Mucosa of descending colon (tissue), 3 donors: ENCODE data around the gene SEC16A. TPM values are rescaled to one million over a fixed set of nuclear protein-coding genes. Genes with fewer than 3 reads are reported as not detected.

Experiments used
- ATAC-seq: fragments of 200-7000 bp; cut with Tn5 transposase; one replicate; pipeline ENCODE4 v1.9.1; 2020; ENCODE audit warnings: mild to moderate bottlenecking, moderate library complexity
- DNase-seq, 3 donors: peaks; one replicate each; pipeline ENCODE4 v3.0.0-alpha.2; 2020
- H3K36me3 ChIP-seq: fragments of 200-600 bp; one replicate; pipeline ENCODE4 v1.8.0; 2021; ENCODE audit warnings: low read depth, mild to moderate bottlenecking
- H3K4me1 ChIP-seq: fragments of 200-600 bp; one replicate; pipeline ENCODE4 v1.8.0; 2021; ENCODE audit warnings: low read depth, mild to moderate bottlenecking
- H3K4me3 ChIP-seq: fragments of 200-600 bp; one replicate; pipeline ENCODE4 v1.8.0; 2021; ENCODE audit warnings: mild to moderate bottlenecking
- H3K9me3 ChIP-seq: fragments of 200-600 bp; one replicate; pipeline ENCODE4 v1.8.0; 2021; ENCODE audit warnings: mild to moderate bottlenecking
- intact Hi-C, 2 donors: fragments of 100-400 bp; cut with DNase I in 1 of 2; cut with micrococcal nuclease in 1 of 2; formaldehyde crosslinking; loops; one replicate each; pipeline versions ENCODE4 v1.11.0 to v1.11.1; 2022; cut with DNase I, micrococcal nuclease
- total RNA-seq, 3 donors: library from RNA; stranded (reverse); fragmentation: NEBNext Ultra II Directional in 2 of 3; extraction: Animal tissue kit (Norgen Biotek cat#: 25700) in 2 of 3; gene quantifications; one replicate each; pipeline versions ENCODE4 v1.2.1 to v1.2.4, GENCODE V29; 2021 to 2023
- TF ChIP-seq, protein P1 (sequence below): fragments of 200-600 bp; IDR thresholded peaks from one replicate; pipeline ENCODE4 v1.8.0; 2022; ENCODE audit warnings: antibody characterized with exemption, mild to moderate bottlenecking
- donor health status: DM: no; HTN: no; CAD: no; lungs with moderate emphysema.
- donor health status: DM: no; HTN: no; CAD: no.
- donor health status: DM: no; HTN: yes; CAD: no.

SEC16A gene
- total RNA-seq, 3 donors from 2014 or later, result 60.0 to 69.5 (median 69.3) TPM

DNA sequence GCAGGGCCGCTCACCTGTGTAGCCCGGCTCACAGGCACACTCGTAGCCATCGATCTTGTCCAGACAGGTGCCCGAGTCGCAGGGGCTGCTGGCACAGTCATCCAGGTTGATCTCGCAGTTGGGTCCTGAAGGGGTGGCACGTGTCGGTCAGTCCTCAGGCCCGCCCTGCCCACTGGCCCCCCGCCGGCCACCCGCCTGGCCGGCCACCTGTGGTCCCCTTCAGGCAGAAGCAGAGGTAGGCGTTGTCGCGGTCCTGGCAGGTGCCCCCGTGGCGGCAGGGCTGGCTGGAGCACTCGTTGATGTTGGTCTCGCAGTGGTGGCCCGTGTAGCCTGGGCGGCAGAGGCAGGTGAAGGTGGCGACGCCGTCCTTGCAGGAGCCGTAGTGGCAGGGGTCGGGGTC, 32.4 kb upstream of the SEC16A start:
- DNase-seq, result no peak

DNA sequence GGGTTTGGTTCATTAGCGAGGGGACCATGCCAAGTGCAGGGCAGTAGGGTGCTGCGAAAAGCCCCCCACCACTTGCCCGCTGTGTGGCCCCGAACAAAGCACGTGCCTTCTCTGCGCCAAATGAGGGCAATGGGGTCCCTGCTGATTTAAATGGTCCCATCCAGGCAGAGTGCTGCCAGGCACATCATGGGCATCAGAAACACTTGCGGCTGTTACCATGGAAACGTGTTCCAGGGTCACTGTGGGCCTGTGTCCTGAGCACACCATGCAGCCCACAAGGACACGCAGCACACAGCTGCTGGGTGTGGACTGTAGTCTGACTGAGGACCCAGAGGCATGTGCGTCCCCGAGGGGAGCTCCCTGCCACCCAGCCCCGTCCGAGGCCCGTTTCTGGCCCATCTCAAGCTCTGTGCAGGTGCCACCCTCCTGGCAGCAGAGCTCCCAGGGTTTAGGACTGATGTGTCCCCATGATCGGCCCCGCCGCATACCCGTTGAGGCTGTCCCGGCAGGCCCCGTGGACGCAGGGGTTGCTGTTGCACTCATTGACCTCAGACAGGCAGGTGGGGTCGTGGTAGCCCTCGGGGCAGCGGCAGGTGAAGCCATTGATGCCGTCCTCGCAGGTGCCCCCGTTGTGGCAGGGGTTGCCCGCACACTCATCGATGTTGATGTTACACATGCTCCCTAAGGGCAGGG, 31.3 kb upstream of the SEC16A start:
- Histone ChIP-seq H3K4me3 (no peak overlapping the region), H3K4me1 (peaks cover 8% of the 10 kb centered on the region), H3K9me3 (no peaks in the 10 kb centered on the region), H3K36me3 (peaks cover 21% of the 10 kb centered on the region)
- TF ChIP-seq, protein P1, sequence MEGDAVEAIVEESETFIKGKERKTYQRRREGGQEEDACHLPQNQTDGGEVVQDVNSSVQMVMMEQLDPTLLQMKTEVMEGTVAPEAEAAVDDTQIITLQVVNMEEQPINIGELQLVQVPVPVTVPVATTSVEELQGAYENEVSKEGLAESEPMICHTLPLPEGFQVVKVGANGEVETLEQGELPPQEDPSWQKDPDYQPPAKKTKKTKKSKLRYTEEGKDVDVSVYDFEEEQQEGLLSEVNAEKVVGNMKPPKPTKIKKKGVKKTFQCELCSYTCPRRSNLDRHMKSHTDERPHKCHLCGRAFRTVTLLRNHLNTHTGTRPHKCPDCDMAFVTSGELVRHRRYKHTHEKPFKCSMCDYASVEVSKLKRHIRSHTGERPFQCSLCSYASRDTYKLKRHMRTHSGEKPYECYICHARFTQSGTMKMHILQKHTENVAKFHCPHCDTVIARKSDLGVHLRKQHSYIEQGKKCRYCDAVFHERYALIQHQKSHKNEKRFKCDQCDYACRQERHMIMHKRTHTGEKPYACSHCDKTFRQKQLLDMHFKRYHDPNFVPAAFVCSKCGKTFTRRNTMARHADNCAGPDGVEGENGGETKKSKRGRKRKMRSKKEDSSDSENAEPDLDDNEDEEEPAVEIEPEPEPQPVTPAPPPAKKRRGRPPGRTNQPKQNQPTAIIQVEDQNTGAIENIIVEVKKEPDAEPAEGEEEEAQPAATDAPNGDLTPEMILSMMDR, result no peak
- DNase-seq (no peak), ATAC-seq (no peak)
- intact Hi-C loops, result no loop called here

More for the DNA sequence above, 32.4 kb upstream of the SEC16A start:
- ATAC-seq, result no peak
- Histone ChIP-seq H3K4me1 (peaks cover 16% of the 10 kb centered on the region), H3K4me3 (no peak overlapping the region), H3K36me3 (peaks cover 14% of the 10 kb centered on the region), H3K9me3 (no peaks in the 10 kb centered on the region)
- TF ChIP-seq, protein P1, result no peak
- intact Hi-C loops, result no loop called here

DNA sequence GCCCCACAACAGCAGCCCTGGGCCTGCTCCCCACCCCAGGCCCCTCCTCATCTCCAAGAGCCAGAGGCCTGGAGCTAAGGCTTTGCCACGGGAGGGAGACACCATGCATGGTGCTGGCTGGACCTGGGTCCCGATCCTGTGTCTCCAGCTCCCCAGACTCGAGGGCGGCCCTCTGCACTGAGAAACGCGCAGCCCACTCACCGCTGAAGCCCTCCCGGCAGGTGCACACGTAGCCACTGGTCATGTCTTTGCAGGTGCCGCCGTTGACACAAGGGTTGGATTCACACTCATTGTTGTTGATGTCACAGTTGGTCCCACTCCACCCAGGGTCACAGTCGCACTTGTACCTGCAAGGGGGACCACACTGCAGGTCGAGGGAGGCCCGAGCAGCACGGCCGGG, 30.4 kb upstream of the SEC16A start:
- no peaks in the 10 kb centered on the region for H3K4me1 ChIP-seq
- H3K9me3 ChIP-seq, result no peaks in the 10 kb centered on the region
- intact Hi-C loops, result no loop called here
- no peak overlapping the region for H3K4me3 ChIP-seq
- ATAC-seq (no peak), DNase-seq (no peak)
- peaks cover 18% of the 10 kb centered on the region for H3K36me3 ChIP-seq
- TF ChIP-seq, protein P1, result no peak

DNA sequence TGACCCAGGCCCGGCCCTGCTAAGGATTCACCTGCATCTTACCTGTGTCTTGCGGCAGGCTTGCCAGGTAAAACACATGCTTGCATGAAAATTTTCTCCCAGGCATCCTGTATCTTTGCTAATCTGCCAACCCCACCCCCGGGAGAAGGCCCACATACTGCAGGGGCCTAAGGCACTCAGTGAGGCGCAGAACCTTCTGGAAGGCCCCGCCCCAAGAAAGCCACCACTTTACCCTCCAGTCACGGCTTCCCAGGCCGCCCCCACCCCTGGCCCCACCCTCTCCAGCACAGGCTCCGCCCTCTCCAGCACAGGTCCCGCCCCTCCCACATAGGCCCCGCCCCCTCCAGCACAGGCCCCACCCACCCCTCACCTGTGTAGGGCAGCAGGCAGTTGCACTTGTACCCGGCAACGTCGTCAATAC, 29.8 kb upstream of the SEC16A start:
- TF ChIP-seq, protein P1, result no peak
- no peaks in the 10 kb centered on the region for H3K4me1 ChIP-seq
- H3K36me3 ChIP-seq, result peaks cover 13% of the 10 kb centered on the region
- H3K4me3 ChIP-seq, result no peak overlapping the region
- H3K9me3 ChIP-seq, result no peaks in the 10 kb centered on the region
- DNase-seq (peak in 2 of 3 donors; percentile 53 to 67), ATAC-seq (peak; percentile 82)
- intact Hi-C loops, result no loop called here

DNA sequence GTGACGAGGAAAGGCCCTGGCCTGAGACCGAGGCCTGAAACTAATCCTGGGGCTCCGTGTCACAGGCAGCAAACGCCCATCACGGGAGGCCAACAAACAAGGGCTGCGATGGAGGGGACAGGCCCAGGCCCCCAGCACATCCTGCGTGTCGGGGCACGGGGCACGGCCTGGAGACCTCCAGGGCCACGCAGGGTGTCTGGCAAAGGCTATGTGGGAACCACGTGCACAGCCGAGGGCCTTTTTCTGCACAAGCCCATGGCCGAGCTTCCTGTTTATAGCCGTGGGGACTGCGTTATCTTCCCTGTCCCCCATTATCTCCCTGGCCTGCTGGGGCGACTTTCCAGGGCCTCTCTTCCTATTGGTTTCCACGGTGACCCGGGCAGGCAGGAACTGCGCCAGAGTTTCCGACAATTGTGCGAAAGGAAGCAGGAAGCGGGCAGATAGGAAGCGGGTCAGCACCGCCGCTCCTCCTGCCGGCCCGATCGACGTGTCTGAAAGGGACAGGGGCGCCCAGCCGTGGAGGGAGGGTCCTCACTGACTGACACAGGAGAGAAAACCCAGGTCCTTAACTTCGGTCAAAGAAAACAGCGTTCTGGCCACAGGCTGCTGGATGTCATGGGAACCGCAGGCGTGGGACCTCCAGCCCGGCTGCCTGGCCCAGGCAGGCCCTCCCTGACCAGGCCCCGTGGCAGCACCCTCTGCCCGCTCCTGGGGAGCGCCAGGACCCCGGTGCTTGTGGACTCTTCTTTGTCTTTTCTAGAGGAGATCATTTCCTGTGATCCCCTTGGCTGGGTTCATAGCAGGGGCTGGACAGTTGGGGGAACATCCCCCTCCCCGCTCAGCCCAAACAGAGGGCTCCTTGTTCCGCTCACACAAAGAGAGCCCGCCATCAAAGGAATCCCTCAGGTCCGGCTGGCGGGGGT, 29.1 kb upstream of the SEC16A start:
- H3K4me3 ChIP-seq, result no peak overlapping the region
- no peaks in the 10 kb centered on the region for H3K9me3 ChIP-seq
- TF ChIP-seq, protein P1, result no peak
- DNase-seq (no peak), ATAC-seq (no peak)
- H3K36me3 ChIP-seq, result peaks cover 12% of the 10 kb centered on the region
- intact Hi-C loops, result no loop called here
- no peaks in the 10 kb centered on the region for H3K4me1 ChIP-seq
